ENCODE measurements around the gene DYNC1LI2. TPM values are rescaled to one million over a fixed set of nuclear protein-coding genes. Genes with fewer than 3 reads are reported as not detected.
A peak's percentile ranks its signal among the peaks of the same experiment; 100 is the strongest.

Gene DYNC1LI2
- total and polyA plus RNA-seq, 9 of the 15 experiments (the other 6 are each of a cell fraction or from before 2014, with no cell fraction given): 5.1 to 48.9 (median 38.2) TPM

DNA sequence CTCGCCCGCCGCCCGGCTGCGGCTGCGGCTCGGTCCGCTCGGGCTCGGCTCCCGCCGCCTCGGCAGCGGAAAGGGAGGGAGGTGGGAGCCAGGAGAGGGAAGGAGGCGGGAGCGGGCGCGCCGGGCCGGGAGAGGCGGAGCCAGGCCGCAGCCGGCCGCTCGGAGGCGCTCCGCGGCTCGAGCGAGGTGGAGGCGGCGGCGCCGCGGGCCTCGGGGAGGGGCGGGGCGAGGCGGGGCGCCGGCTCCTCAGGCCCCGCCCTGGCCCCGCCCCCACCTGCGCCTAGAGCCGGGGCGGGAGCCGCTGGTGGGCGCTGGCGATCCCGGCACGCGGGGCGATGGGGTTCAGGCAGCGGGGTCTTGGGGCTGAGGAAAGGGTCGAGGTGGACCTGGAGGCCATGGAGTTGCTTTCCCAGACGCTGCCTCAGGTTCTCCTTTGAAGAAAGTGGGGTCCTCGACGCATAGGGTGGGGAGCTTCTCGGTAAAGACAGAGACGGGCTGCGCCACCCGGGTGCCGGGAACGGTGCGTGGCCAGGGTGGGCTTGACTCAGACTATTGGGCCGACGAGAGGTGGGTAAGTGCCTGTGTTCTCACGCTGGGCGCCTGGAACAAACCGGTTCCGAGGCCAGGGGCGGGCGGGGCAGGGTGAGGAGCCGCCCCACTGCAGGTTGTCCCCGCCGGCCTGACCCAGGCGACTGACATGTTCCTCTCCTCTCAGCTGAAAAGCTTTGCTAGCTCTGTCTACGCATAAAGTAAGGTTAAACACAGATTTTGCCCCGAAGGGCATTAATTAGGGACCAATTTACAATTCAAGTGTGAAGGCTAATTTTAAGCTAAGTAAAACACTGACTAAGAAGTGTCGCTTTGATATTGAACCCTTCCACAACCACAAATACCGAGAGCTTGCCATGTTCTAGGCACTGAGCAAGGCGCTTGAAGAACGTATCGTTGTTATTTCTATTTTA is 54.5 kb downstream of the DYNC1LI2 start, which contains the start of gene CMTM4 (continued):
- TF ChIP-seq ZEB2 (IDR thresholded peaks at IDR 0.05) (no peak), THRB (CRISPR knock-in tag; conservative IDR thresholded peaks at IDR 0.05) (no peak), THRAP3 (IDR thresholded peaks at IDR 0.05; ENCODE audit: borderline replicate concordance) (no peak), HMG20A (CRISPR knock-in tag; conservative IDR thresholded peaks at IDR 0.05) (no peak), ZNF408 (CRISPR knock-in tag; IDR thresholded peaks at IDR 0.05; ENCODE audit: low read depth) (no peak), ZNF24 (IDR thresholded peaks at IDR 0.05) (no peak), ARNT (IDR thresholded peaks at IDR 0.05) (no peak), HDAC2 (IDR thresholded peaks at IDR 0.05) (peak; percentile 37; the same call in 1 of the 2 replicates), TFAP4 (CRISPR knock-in tag; IDR thresholded peaks at IDR 0.05; ENCODE audit: borderline replicate concordance) (peak; percentile 62), SMAD3 (CRISPR knock-in tag; conservative IDR thresholded peaks at IDR 0.05) (no peak), ATF1 (CRISPR knock-in tag; IDR thresholded peaks at IDR 0.05) (no peak), ATF1 (tag; IDR thresholded peaks at IDR 0.05) (no peak), GABPA (tag; conservative IDR thresholded peaks at IDR 0.05; ENCODE audit: low read depth) (peak; percentile 46), LARP7 (IDR thresholded peaks at IDR 0.05) (no peak), GABPB1 (CRISPR knock-in tag; IDR thresholded peaks at IDR 0.05) (peak; percentile 49)
- TF ChIP-seq, protein P1, sequence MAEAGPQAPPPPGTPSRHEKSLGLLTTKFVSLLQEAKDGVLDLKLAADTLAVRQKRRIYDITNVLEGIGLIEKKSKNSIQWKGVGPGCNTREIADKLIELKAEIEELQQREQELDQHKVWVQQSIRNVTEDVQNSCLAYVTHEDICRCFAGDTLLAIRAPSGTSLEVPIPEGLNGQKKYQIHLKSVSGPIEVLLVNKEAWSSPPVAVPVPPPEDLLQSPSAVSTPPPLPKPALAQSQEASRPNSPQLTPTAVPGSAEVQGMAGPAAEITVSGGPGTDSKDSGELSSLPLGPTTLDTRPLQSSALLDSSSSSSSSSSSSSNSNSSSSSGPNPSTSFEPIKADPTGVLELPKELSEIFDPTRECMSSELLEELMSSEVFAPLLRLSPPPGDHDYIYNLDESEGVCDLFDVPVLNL (CRISPR knock-in tag; IDR thresholded peaks at IDR 0.05; ENCODE audit: low read depth): no peak
- TF ChIP-seq, protein P2, sequence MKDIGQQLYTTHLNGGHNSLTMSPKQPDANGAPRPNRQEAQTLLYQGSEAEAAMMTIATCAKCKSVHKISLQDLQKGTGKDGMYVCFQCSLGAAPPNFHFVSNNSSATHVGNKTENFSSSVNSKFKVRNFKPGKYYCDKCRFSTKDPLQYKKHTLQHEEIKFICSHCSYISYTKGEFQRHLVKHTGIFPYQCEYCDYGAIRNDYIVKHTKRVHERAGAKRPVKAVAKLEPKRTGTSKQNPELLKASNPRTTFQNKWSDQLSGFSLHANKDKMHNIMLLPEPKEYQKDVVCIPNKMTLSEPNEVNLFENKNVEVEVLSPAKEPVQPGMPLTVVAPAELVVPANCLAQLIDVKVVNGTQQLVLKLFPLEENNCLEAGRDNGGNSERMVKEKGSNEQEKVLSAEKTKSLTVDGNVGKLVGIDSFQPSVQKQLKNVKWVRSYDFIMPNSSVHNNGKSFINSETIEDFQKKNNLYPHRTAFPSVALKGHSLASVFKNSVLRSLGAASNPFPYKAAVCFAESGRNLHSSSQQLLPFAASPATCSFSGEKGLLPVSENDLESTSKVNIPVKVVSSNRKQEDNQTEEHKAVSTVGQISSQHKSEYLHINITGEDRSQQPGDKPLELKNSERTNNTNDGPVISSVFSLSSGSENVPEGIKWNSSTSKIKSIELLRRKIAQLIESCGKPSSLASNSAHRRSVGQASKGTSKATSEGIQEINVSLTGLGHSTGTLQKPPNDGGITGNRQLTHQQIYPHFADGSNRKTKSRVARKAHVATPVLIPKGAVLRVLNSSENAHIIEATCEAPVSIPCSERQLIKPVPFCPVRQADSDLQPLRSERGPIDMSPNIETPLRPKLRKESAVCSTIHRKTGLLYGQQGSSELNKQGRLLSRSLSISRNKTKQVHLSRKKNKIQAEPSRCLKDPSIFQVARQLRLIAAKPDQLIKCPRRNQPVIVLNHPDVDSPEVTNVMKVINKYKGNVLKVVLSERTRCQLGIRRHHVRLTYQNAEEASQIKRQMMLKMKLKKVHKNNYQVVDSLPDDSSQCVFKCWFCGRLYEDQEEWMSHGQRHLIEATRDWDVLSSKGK (CRISPR knock-in tag; IDR thresholded peaks at IDR 0.05): no peak
- TF ChIP-seq, protein P3, sequence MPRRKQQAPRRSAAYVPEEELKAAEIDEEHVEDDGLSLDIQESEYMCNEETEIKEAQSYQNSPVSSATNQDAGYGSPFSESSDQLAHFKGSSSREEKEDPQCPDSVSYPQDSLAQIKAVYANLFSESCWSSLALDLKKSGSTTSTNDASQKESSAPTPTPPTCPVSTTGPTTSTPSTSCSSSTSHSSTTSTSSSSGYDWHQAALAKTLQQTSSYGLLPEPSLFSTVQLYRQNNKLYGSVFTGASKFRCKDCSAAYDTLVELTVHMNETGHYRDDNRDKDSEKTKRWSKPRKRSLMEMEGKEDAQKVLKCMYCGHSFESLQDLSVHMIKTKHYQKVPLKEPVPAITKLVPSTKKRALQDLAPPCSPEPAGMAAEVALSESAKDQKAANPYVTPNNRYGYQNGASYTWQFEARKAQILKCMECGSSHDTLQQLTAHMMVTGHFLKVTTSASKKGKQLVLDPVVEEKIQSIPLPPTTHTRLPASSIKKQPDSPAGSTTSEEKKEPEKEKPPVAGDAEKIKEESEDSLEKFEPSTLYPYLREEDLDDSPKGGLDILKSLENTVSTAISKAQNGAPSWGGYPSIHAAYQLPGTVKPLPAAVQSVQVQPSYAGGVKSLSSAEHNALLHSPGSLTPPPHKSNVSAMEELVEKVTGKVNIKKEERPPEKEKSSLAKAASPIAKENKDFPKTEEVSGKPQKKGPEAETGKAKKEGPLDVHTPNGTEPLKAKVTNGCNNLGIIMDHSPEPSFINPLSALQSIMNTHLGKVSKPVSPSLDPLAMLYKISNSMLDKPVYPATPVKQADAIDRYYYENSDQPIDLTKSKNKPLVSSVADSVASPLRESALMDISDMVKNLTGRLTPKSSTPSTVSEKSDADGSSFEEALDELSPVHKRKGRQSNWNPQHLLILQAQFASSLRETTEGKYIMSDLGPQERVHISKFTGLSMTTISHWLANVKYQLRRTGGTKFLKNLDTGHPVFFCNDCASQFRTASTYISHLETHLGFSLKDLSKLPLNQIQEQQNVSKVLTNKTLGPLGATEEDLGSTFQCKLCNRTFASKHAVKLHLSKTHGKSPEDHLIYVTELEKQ (CRISPR knock-in tag; IDR thresholded peaks at IDR 0.05): no peak

Data from K562 (cell line).